ENCODE results near the gene DALRD3.

Gene DALRD3

DNA sequence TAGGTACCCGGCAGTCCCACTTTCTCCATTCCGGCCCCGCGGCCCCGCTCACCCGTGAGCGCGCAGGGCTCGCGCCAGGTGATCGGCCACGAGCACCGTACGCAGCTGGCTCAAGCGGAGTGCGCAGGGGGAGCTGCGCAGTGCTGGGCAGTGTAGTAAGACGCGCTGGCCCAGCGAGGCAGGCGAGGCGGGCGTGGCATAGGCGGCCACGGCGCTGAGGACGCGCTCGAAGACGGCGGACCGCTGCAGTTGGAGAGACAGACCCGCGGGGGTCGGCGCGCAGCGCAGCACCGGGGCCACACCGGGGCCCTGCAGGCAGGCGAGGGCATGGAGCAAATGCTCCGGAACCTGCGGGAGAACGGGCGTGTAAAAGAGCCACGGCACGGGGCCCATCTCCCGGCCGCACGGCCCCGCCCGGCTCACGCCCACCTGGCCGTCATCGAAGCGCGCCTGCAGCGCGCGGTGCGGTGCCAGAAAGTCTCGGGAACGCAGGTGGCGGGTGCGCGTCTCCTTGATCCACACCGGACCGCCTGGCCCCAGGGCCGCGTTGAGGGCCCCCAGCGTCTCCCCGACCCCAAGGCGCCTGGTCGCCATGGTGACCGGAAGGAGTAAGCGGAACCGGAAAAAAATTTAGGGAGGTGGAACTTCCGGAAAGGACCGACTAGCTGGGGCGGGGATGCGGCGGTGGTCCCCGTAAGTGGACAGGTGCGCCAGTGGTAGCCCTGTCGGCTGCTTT, at the start of gene DALRD3:
DALRD3 (minus strand) TSS at position 610 of the 736 bp plus-strand sequence; CDS start at position 594, 16 bp downstream.
- DNase-seq (ENCODE audit: low read depth) = no peak

DNA sequence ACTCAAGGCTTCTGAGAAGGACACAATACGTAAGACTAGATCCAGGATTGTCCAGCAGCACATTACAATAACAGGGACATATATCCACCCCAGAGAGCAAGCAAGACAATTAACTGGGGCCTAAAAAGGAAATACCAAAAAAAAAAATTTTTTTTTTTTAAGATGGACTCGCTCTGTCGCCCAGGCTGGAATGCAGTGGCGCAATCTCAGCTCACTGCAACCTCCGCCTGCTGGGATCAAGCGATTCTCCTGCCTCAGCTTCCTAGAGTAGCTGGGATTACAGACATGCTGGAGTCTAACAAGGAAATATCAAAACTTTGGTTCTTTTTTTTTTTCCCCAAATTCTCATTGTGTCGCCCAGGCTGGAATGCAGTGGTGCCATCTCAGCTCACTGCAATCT, 39.6 kb upstream of the DALRD3 start:
- no peak for DNase-seq (ENCODE audit: low read depth)

GRCh38 chr3:49057268-49057667, 38.9 kb upstream of the DALRD3 start:
- no peak for DNase-seq (ENCODE audit: low read depth)

GRCh38 chr3:49054344-49054862, 36.0 kb upstream of the DALRD3 start:
- no peak for DNase-seq (ENCODE audit: low read depth)

DNA sequence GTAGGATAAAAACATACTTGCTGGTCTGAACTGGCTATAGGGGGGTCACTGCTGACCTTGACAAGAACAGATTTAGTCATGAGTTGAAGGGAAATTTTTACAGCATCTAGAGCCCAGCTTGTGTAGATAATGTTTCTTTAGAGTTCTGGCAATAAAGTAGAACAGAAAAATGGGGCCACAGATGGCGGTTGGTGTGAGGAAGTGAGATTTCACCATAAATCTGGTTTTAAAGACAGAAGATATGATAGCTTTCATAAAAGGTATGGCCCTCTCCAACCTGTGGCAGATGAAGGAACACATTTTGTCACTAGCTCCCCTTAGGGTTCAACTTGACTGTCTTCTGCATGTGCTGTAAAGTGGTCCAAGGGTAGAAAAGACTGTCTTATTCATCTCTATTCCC, 35.2 kb upstream of the DALRD3 start:
- no peak for DNase-seq (ENCODE audit: low read depth)

GRCh38 chr3:49035281-49035680, 16.9 kb upstream of the DALRD3 start:
- no peak for DNase-seq (ENCODE audit: low read depth)

GRCh38 chr3:49034650-49035049, 16.3 kb upstream of the DALRD3 start:
- DNase-seq (ENCODE audit: low read depth) = no peak

- DNase-seq (ENCODE audit: low read depth) = no peak
Observed at GRCh38 chr3:49032646-49033304, 14.4 kb upstream of the DALRD3 start.

DNA sequence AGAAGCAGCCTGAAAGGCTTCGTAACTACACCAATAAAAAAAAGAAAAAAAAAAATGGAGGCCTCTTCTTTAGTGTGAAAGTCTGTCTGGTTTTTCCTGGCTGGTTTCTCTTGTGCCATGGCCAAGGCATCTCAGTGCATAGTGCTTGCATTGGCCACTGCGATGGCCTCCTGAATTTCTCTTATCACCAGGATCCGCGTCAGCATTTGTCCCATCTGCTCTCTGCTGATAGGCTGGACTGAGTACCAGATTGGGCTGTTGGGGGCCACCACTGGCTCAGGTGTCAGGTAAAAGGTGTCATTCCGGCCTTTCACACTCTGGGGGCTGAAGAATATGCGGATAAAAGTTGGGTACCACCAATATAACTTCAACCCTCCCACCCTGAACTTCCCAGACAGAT, 11.9 kb upstream of the DALRD3 start:
- DNase-seq (ENCODE audit: low read depth) = no peak

DNA sequence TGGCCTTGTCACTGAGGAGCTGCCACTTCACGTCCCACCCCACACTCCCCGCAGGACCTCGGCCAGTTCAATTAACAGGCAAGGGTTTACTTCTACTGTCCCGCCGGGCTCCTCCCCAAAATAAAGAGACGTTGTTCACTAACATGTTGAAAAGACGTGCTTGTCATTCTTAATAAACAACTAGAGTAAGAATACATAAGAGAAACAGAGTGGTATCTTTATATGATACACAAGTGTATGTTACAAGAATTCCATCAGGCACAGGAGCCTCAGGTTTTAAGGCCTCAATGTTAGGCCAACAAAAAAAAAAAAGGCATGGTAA, 11.1 kb upstream of the DALRD3 start:
- no peak for DNase-seq (ENCODE audit: low read depth)

DNA sequence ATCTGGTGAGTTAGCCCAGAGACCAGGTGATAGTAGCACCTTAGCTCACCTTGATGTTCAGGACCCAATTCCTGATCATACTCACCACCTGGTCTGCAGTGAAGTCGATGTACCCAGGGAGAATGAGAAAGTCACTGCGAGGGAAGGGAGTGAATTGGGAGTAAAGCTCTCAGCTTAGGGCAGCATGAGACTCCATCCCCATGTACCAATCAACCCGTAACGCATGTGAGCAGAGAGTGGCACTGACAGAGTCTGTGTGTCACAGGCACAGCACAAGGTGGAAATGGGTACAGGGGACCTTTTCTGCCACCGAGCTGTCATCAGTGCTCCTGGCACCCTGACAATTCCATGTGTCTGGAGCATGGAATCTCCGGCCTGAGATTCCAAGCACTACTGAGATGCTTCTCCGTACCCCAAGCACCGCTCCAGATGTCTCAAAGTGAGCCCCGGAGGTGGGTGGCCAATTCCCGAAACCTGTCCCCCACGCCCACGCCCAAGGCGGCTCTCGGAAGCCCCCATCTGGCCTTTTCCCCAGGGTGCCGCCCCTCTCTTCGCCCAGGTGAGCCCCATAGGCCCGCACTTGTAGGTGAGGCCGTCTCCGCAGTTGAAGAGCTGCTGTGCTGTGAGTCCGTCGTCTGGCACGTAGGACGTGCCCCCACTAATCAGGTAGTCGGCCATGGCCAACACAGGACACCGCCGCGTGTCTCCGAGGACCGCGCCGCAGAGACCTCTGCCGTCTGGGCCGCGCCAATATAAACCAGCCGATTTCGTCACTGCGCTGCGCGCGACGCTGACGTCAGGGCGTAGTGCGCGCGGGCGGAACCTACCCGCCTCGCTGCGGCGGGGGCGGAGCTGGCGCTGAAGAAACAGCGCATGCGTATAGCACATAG, 10.5 kb upstream of the DALRD3 start, which contains the start of gene IMPDH2:
IMPDH2 (minus strand) TSS at position 726 of the 890 bp plus-strand sequence; CDS start at position 678, 48 bp downstream.
- DNase-seq (ENCODE audit: low read depth) = no peak

DNA sequence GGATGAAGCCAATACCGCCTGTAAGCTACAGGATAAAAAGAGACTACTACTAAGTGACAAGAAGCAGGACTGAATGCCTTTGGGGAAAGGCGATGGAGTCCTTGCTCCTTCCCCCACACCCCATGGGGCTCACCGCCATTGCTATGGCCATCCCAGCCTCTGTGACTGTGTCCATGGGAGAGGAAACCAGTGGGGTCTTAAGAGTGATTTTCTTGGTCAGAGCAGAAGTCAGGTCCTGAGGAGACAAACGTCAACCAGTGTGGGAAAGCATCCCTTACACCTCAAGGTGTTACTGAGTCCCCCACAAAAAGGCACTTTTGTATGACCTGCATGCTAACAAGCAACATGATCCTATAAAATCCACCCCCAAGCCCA, 9.9 kb upstream of the DALRD3 start:
- no peak for DNase-seq (ENCODE audit: low read depth)

DNA sequence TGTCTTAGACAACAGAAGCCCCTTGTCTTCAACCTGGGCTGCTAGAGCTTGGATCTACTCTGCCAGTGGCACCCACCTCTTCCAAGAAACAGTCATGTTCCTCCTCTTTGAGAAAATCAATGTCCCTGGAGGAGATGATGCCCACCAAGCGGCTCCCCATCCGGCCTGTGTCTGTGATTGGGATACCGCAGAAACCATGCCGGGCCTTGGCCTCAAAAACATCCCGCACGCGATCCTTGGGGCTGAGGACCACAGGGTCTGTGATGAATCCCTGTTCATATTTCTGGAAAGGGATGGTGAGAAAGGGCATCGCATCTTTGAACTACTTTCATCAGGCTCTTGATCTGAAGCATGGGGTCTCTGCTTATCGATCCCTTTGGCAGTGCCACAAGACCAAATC, 9.3 kb upstream of the DALRD3 start:
- DNase-seq (ENCODE audit: low read depth) = no peak

- no peak for DNase-seq (ENCODE audit: low read depth)
Observed at GRCh38 chr3:49026536-49026935, 8.2 kb upstream of the DALRD3 start.

- DNase-seq (ENCODE audit: low read depth) = no peak
Observed at GRCh38 chr3:49025793-49026520, 7.6 kb upstream of the DALRD3 start.

DNA sequence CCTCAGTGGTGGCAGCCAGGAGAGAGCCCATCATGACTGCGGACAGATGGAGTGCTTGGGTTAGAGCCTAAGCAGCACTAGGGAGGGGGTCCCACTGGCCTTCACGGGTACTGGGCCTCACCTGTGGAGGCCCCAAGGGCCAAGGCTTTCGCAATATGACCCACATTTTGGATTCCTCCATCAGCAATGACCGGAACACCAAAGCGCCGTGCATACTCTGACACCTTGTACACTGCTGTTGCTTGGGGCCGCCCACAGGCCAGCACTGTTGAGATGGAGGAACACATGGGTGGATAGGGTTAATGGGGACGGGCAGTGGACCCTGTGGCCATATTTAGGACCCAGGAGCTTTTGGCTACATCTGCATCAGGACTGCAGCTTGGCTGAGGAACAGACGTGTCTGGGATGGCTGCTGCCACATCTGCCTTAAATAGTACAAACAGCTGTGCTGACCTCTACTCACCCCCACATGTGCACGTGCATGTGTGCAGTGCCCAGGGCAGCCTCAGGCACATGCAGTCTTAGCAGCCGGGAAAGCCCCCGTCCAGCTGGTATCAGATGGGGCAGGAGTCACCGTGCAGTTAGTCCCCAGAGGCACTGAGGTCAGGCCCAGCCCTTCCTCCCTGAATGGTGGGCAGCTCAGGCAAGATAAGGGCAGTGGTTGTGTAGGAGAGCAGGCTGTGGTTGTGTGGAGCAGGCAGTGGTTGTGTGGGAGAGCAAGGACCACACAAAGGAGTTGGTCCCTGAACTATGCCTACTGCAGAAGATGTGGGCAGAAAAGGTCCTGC, 6.8 kb upstream of the DALRD3 start:
- DNase-seq (ENCODE audit: low read depth) = no peak

DNA sequence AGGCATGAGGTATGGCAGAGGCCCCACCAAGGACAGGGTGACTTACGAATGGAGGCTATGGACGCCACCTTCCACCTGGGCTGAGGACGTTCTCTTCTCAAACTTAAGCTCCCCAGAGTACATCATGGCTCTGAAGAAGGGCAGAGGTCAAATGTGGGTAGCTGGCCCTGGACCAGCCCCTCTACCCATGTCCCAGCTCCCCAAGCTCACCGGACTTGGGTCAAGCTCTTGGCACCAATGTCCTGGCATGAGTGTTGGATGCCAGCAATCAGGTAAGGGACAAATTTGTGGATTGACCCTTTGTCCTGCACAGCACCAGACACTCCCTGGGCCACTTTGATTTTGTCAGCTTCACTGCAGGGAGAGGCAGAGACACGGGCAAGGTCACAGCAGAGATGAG, 6.1 kb upstream of the DALRD3 start:
- no peak for DNase-seq (ENCODE audit: low read depth)

DNA sequence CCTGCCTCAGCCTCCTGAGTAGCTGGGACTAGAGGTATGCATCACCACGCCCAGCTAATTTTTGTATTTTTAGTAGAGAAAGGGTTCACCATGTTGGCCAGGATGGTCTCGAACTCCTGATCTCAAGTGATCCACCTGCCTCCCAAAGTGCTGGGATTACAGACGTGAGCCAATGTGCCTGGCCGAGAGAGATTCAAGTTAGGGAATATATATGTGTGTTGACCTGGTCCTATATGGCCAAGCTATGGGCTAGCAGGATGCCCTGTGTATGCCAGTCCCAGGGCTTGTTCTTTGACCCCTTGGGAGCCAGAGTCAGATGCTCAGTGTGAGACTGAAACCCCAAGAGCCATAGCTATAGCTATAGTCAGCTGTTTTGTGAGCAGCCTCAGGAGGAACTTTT, 5.4 kb upstream of the DALRD3 start:
- no peak for DNase-seq (ENCODE audit: low read depth)

- no peak for DNase-seq (ENCODE audit: low read depth)
Observed at GRCh38 chr3:49022688-49023171, 4.3 kb upstream of the DALRD3 start.

DNA sequence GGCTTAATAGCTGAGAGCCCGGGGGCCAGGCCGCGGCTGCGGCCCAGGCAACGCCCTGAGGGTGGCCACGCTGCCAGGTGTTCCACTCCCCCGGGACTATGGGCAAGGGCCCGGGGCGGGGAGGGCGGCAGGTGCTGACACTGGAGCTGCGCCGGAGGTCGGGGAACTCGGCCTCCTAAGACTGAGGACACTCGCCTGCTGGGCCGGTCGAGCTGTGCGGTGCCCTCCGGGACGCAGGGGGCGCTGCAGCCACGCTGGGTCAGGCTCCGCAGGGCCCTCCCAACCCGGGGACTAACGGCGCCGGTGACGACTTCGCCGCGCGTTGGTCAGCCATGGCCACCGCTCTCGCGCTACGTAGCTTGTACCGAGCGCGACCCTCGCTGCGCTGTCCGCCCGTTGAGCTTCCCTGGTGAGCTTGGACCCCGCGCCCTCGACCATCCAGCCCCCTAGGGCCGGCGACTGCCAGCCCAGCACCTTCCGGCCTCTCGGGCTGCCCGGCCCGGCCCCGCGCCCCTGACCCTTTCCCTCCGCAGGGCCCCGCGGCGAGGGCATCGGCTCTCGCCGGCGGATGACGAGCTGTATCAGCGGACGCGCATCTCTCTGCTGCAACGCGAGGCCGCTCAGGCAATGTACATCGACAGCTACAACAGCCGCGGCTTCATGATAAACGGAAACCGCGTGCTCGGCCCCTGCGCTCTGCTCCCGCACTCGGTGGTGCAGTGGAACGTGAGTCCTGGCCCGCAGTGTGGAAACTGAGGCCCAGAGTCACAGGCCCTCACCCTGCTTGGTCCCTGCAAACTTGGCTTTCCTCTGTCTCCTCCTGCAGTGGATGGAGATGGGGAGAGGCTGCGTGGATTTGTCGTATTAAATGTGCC, 3.7 kb upstream of the DALRD3 start, which contains the start of gene NDUFAF3:
NDUFAF3 (plus strand) TSS at position 309 of the 875 bp plus-strand sequence; CDS start at position 333, 24 bp downstream.
- DNase-seq (ENCODE audit: low read depth) = no peak
